ACHN (cell line): ENCODE measurements around the gene TMCO4.

ENCODE experiments used
- DNase-seq: peaks from one replicate; pipeline ENCODE4 v3.0.0-alpha.2; 2015
- in situ Hi-C: cut with HindIII; loops from 2 replicates; pipeline ENCODE4 v1.10.0; 2017; ENCODE audit warnings: low sequenced_read_pairs, low pct_ligation_motif_present, low pct_unique_long_range_greater_than_20kb

The TMCO4 gene

GRCh38 chr1:19654886-19655717 lies 144.6 kb downstream of the TMCO4 start:
- DNase-seq = no peak
- in situ Hi-C loops = no loop called here

- in situ Hi-C loops = no loop called here
- DNase-seq = no peak
These were observed 145.3 kb downstream of the TMCO4 start for GRCh38 chr1:19654386-19654785.

- DNase-seq = no peak
- in situ Hi-C loops = no loop called here
These were observed 148.5 kb downstream of the TMCO4 start for GRCh38 chr1:19651141-19651737.

GRCh38 chr1:19650416-19651140 lies 149.1 kb downstream of the TMCO4 start:
- no peak for DNase-seq
- in situ Hi-C loops = no loop called here

- no peak for DNase-seq
- in situ Hi-C loops = no loop called here
These were observed 151.0 kb downstream of the TMCO4 start for GRCh38 chr1:19648689-19649088.

- no peak for DNase-seq
These were observed 151.5 kb downstream of the TMCO4 start for GRCh38 chr1:19648239-19648638.

GRCh38 chr1:19647643-19648042 lies 152.1 kb downstream of the TMCO4 start:
- in situ Hi-C loops = no loop called here
- no peak for DNase-seq

More at GRCh38 chr1:19648239-19648638, 151.5 kb downstream of the TMCO4 start:
- in situ Hi-C loops = no loop called here

GRCh38 chr1:19646377-19647319 lies 153.1 kb downstream of the TMCO4 start:
- no peak for DNase-seq
- in situ Hi-C loops = no loop called here

- DNase-seq = no peak
- in situ Hi-C loops = no loop called here
These were observed 154.1 kb downstream of the TMCO4 start for GRCh38 chr1:19645411-19646251.

GRCh38 chr1:19644681-19645410 lies 154.9 kb downstream of the TMCO4 start:
- in situ Hi-C loops = no loop called here
- DNase-seq = no peak

GRCh38 chr1:19644395-19644680 lies 155.4 kb downstream of the TMCO4 start:
- DNase-seq = no peak
- in situ Hi-C loops = no loop called here

GRCh38 chr1:19643602-19644394 lies 155.9 kb downstream of the TMCO4 start, which contains the start of gene NBL1:
TSS of gene NBL1 (plus strand) at chr1:19644311. CDS start at chr1:19655031, 10,720 bp downstream.
- peak; percentile 71 for DNase-seq
- in situ Hi-C loops = no loop called here

- DNase-seq = peak; percentile 74
- in situ Hi-C loops = no loop called here
These were observed 156.6 kb downstream of the TMCO4 start for GRCh38 chr1:19643121-19643520.

- in situ Hi-C loops = no loop called here
- DNase-seq = peak; percentile 71
These were observed 159.1 kb downstream of the TMCO4 start for GRCh38 chr1:19640363-19641316.

GRCh38 chr1:19639999-19640362 lies 159.7 kb downstream of the TMCO4 start:
- in situ Hi-C loops = no loop called here

More at GRCh38 chr1:19639999-19640362, 159.7 kb downstream of the TMCO4 start:
- no peak for DNase-seq
